Keratinocyte (primary cell): ENCODE results near the gene PRKD2. TPM values are rescaled to one million over a fixed set of nuclear protein-coding genes. Genes with fewer than 3 reads are reported as not detected.
A peak's percentile ranks its signal among the peaks of the same experiment; 100 is the strongest.

ENCODE experiments used
- DNase-seq: peaks from one replicate; pipeline ENCODE4 v3.0.0-alpha.2; 2011; ENCODE audit warnings: low read depth, missing footprints, low spot score
- FAIRE-seq: peaks from 2 replicates; lab custom pipeline; 2011; peaks lifted over from hg19 to GRCh38; lab: Jason Lieb, UNC
- H2AFZ ChIP-seq: 2 replicates; pipeline ENCODE4 v1.6.0; 2012; ENCODE audit warnings: low read length, control low read depth, inconsistent platforms; ENCODE audit not compliant: control insufficient read depth
- H3K27ac ChIP-seq: 2 replicates; pipeline ENCODE4 v1.5.1; 2011; ENCODE audit warnings: low read length; ENCODE audit not compliant: control insufficient read depth, insufficient read depth
- H3K27me3 ChIP-seq: 3 replicates; pipeline ENCODE4 v1.6.0; 2011; ENCODE audit warnings: low read length; ENCODE audit not compliant: control insufficient read depth, insufficient read depth; ENCODE audit errors: extremely low read depth
- H3K36me3 ChIP-seq, 2 experiments: 2 replicates in 1 of 2; 3 replicates in 1 of 2; pipeline ENCODE4 v1.5.1; 2011; ENCODE audit warnings: low read length in 2 of 2, mild to moderate bottlenecking in 1 of 2; ENCODE audit not compliant: control insufficient read depth in 2 of 2, insufficient read depth in 2 of 2; ENCODE audit errors: extremely low read depth in 1 of 2
- H3K4me1 ChIP-seq: 3 replicates; pipeline ENCODE4 v1.5.1; 2011; ENCODE audit warnings: low read length; ENCODE audit not compliant: control insufficient read depth, insufficient read depth; ENCODE audit errors: extremely low read depth
- H3K4me2 ChIP-seq: 3 replicates; pipeline ENCODE4 v1.6.0; 2011; ENCODE audit warnings: low read depth, low read length; ENCODE audit not compliant: control insufficient read depth, insufficient read depth; ENCODE audit errors: extremely low read depth
- H3K4me3 ChIP-seq, 3 experiments: fragments of 200-600 bp in 1 of 3; sonication (generic) in 1 of 3; 2 replicates in 2 of 3; 3 replicates in 1 of 3; pipeline ENCODE4 v1.5.1; 2011 to 2016; ENCODE audit warnings: low read length in 3 of 3, mild to moderate bottlenecking in 3 of 3, control low read depth in 2 of 3, inconsistent platforms in 1 of 3, low read depth in 1 of 3, mixed read lengths in 1 of 3, mixed run types in 1 of 3, moderate library complexity in 1 of 3; ENCODE audit not compliant: control insufficient read depth in 2 of 3, insufficient read depth in 2 of 3; ENCODE audit errors: extremely low read depth in 1 of 3
- H3K79me2 ChIP-seq: 2 replicates; pipeline ENCODE4 v1.6.0; 2012; ENCODE audit warnings: low read length; ENCODE audit not compliant: control insufficient read depth, insufficient read depth
- H3K9ac ChIP-seq: 3 replicates; pipeline ENCODE4 v1.6.0; 2011; ENCODE audit warnings: low read length; ENCODE audit not compliant: control insufficient read depth, insufficient read depth; ENCODE audit errors: extremely low read depth
- H3K9me1 ChIP-seq: 3 replicates; pipeline ENCODE4 v1.6.0; 2011; ENCODE audit warnings: low read length; ENCODE audit not compliant: control insufficient read depth, insufficient read depth; ENCODE audit errors: extremely low read depth
- H3K9me3 ChIP-seq: 2 replicates; pipeline ENCODE4 v1.5.1; 2012; ENCODE audit warnings: low read depth, low read length; ENCODE audit not compliant: control insufficient read depth
- H4K20me1 ChIP-seq: 3 replicates; pipeline ENCODE4 v1.6.0; 2011; ENCODE audit warnings: low read length; ENCODE audit not compliant: control insufficient read depth, insufficient read depth; ENCODE audit errors: extremely low read depth
- CTCF ChIP-seq, 3 experiments: IDR thresholded peaks in 1 of 3; conservative IDR thresholded peaks in 1 of 3; optimal IDR thresholded peaks in 1 of 3; 2 replicates in 2 of 3; 3 replicates in 1 of 3; pipeline versions ENCODE3 to v1.5.1; 2011; ENCODE audit warnings: low read length in 3 of 3, mild to moderate bottlenecking in 3 of 3, moderate library complexity in 2 of 3, control low read depth in 1 of 3, inconsistent platforms in 1 of 3; ENCODE audit not compliant: insufficient read depth in 2 of 3; ENCODE audit errors: extremely low read depth in 1 of 3
- EZH2 ChIP-seq: IDR thresholded peaks from one replicate; pipeline ENCODE4 v1.6.1; 2012; ENCODE audit warnings: inconsistent platforms, mild to moderate bottlenecking, low read length, moderate library complexity
- dilution Hi-C: fragments of 300-500 bp; cut with MboI; formaldehyde crosslinking; loops from one replicate; pipeline ENCODE4 v1.7.0; 2020; ENCODE audit warnings: low sequenced_read_pairs; ENCODE audit not compliant: extremely low pct_ligation_motif_present
- polyA plus RNA-seq, 5 experiments: library from polyadenylated mRNA; depleted of rRNA in 3 of 5; stranded (reverse) in 3 of 5; stranded (forward) in 1 of 5; unstranded in 1 of 5; fragments of >200 nt; gene quantifications; 1 replicate in 1 of 5; 2 replicates in 3 of 5; 3 replicates in 1 of 5; pipeline versions ENCODE4 v1.2.1 to v1.2.3, GENCODE V29; 2011 to 2012; ENCODE audit warnings: missing spikeins in 2 of 5, low read depth in 1 of 5, low replicate concordance in 1 of 5

PRKD2 gene
- polyA plus RNA-seq, 1 donor (not counting 4 experiments of a cell fraction or from before 2014, with no cell fraction given) = 9.9 TPM

GRCh38 chr19:46715620-46715974, 1.3 kb downstream of the PRKD2 start:
- FAIRE-seq (no peak), DNase-seq (no peak)
- Histone ChIP-seq H3K9me3 (no peaks in the 10 kb centered on the region), H3K27me3 (no peaks in the 10 kb centered on the region), H3K36me3 (peaks cover 4 to 19% of the 10 kb centered on the region in 2 experiments), H3K79me2 (peaks cover 28% of the 10 kb centered on the region), H3K27ac (peak overlapping the region; percentile 92), H3K9me1 (no peaks in the 10 kb centered on the region), H2AFZ (no peak overlapping the region), H3K4me3 (peak overlapping the region; percentile 86 to 96 (median 90)), H3K4me2 (peak overlapping the region; percentile 94), H4K20me1 (no peaks in the 10 kb centered on the region), H3K9ac (peak overlapping the region; percentile 85), H3K4me1 (peaks cover 17% of the 10 kb centered on the region)
- dilution Hi-C loops = no loop called here
- TF ChIP-seq CTCF (optimal IDR thresholded peaks at IDR 0.05 in 1 of 3, IDR thresholded peaks at IDR 0.05 in 1 of 3, conservative IDR thresholded peaks at IDR 0.05 in 1 of 3; ENCODE audit: extremely low read depth in 1 of 3, insufficient read depth in 2 of 3, low read length in 3 of 3) (no peak), EZH2 (no peak)

GRCh38 chr19:46714444-46715106, 2.3 kb downstream of the PRKD2 start:
- no peak for TF ChIP-seq CTCF (optimal IDR thresholded peaks at IDR 0.05 in 1 of 3, IDR thresholded peaks at IDR 0.05 in 1 of 3, conservative IDR thresholded peaks at IDR 0.05 in 1 of 3; ENCODE audit: extremely low read depth in 1 of 3, insufficient read depth in 2 of 3, low read length in 3 of 3)
- TF ChIP-seq EZH2 = no peak
- Histone ChIP-seq H3K27ac (peak overlapping the region; percentile 92), H3K4me3 (peak overlapping the region; percentile 86 to 96 (median 90)), H3K9me3 (no peaks in the 10 kb centered on the region), H3K4me2 (peak overlapping the region; percentile 94), H3K36me3 (peaks cover 2 to 19% of the 10 kb centered on the region in 2 experiments), H3K79me2 (peaks cover 28% of the 10 kb centered on the region), H2AFZ (no peak overlapping the region), H3K9ac (peak overlapping the region; percentile 85), H3K9me1 (no peaks in the 10 kb centered on the region), H4K20me1 (no peaks in the 10 kb centered on the region), H3K4me1 (peaks cover 17% of the 10 kb centered on the region), H3K27me3 (no peaks in the 10 kb centered on the region)
- dilution Hi-C loops = no loop called here
- DNase-seq = no peak
- no peak for FAIRE-seq
